GM12878 (cell line): ENCODE results near the gene RGL1. TPM values are rescaled to one million over a fixed set of nuclear protein-coding genes. Genes with fewer than 3 reads are reported as not detected.

Experiments
- ATAC-seq: fragments of 200-7000 bp; cut with Tn5 transposase; 3 replicates; pipeline ENCODE4 v1.9.1; 2020; ENCODE audit warnings: mild to moderate bottlenecking, moderate library complexity
- BruUV-seq: library from RNA; stranded (reverse); fragments of 400-500 nt; replicated peaks from 2 replicates; lab custom pipeline; 2021; lab: Mats Ljungman, UMichigan
- CTCF ChIA-PET: fragments of 300-600 bp; sonication (Branson Sonifier 250); formaldehyde crosslinking; extraction: SDS; loops from one replicate; lab custom pipeline; 2021; ENCODE audit warnings: inconsistent platforms; lab: Yijun Ruan, JAX
- POLR2A ChIA-PET: fragments of 350-600 bp; formaldehyde crosslinking; extraction: SDS; loops from one replicate; lab custom pipeline; 2021; ENCODE audit warnings: inconsistent platforms; lab: Charles Lee
- RAD21 ChIA-PET: fragments of 300-600 bp; sonication (Branson Sonifier 250); formaldehyde crosslinking; loops from one replicate; lab custom pipeline; 2023; ENCODE audit warnings: antibody characterized with exemption; ENCODE audit not compliant: unreplicated experiment; lab: Charles Lee
- SMC1A ChIA-PET: fragments of 300-600 bp; sonication (Branson Sonifier 250); formaldehyde crosslinking; loops from one replicate; lab custom pipeline; 2023; ENCODE audit not compliant: unreplicated experiment, uncharacterized antibody; lab: Charles Lee
- DNase-seq: peaks from one replicate; pipeline ENCODE4 v3.0.0-alpha.2; 2011; ENCODE audit warnings: low read depth, low spot score
- FAIRE-seq: peaks from 3 replicates; lab custom pipeline; 2011; peaks lifted over from hg19 to GRCh38; lab: Jason Lieb, UNC
- H2AFZ ChIP-seq: 2 replicates; pipeline ENCODE4 v1.6.0; 2011; ENCODE audit warnings: low read depth, low read length, control low read depth; ENCODE audit not compliant: control insufficient read depth
- H3K27ac ChIP-seq: 2 replicates; pipeline ENCODE4 v1.5.1; 2011; ENCODE audit warnings: control low read depth; ENCODE audit not compliant: control insufficient read depth, insufficient read depth
- H3K27me3 ChIP-seq, 2 experiments: replicated peaks in 1 of 2; 2 replicates each; pipeline versions ENCODE4 v1.6.0 to v1.6.1; 2011; ENCODE audit warnings: low read length in 1 of 2; ENCODE audit not compliant: control insufficient read depth in 2 of 2, insufficient read depth in 2 of 2
- H3K36me3 ChIP-seq, 2 experiments: 2 replicates each; pipeline ENCODE4 v1.5.1; 2011; ENCODE audit warnings: low read length in 1 of 2; ENCODE audit not compliant: control insufficient read depth in 2 of 2, insufficient read depth in 2 of 2
- H3K4me1 ChIP-seq: 2 replicates; pipeline ENCODE4 v1.6.1; 2011; ENCODE audit warnings: mild to moderate bottlenecking, low read length, moderate library complexity, mixed read lengths; ENCODE audit not compliant: control insufficient read depth, insufficient read depth
- H3K4me2 ChIP-seq: 2 replicates; pipeline ENCODE4 v1.6.0; 2011; ENCODE audit warnings: control low read depth; ENCODE audit not compliant: control insufficient read depth, insufficient read depth
- H3K4me3 ChIP-seq: fragments of 200-600 bp; sonication (generic); 2 replicates; pipeline ENCODE4 v1.5.1; 2016
- H3K79me2 ChIP-seq: 2 replicates; pipeline ENCODE4 v1.6.0; 2011; ENCODE audit warnings: low read length; ENCODE audit not compliant: control insufficient read depth, insufficient read depth
- H3K9ac ChIP-seq: 2 replicates; pipeline ENCODE4 v1.8.0; 2011; ENCODE audit warnings: low read length, control low read depth, mixed read lengths; ENCODE audit not compliant: control insufficient read depth, insufficient read depth
- H3K9me3 ChIP-seq: replicated peaks from 3 replicates; pipeline ENCODE4 v1.5.1; 2011; ENCODE audit warnings: mild to moderate bottlenecking, low read length; ENCODE audit not compliant: control insufficient read depth, insufficient read depth
- H4K20me1 ChIP-seq: 2 replicates; pipeline ENCODE4 v1.6.0; 2011; ENCODE audit not compliant: control insufficient read depth, insufficient read depth
- EP300 ChIP-seq, 2 experiments: fragments of 150-350 bp in 1 of 2; IDR thresholded peaks; 2 replicates each; pipeline ENCODE4 v1.6.1; 2011 to 2012; ENCODE audit warnings: low read depth in 2 of 2, low read length in 2 of 2, borderline replicate concordance in 1 of 2, improper control_type of control experiment in 1 of 2, inconsistent platforms in 1 of 2; ENCODE audit not compliant: control insufficient read depth in 1 of 2
- NFYB ChIP-seq: IDR thresholded peaks from 2 replicates; pipeline ENCODE4 v1.6.1; 2011; ENCODE audit warnings: low read depth, mild to moderate bottlenecking, low read length, improper control_type of control experiment, moderate library complexity; ENCODE audit not compliant: insufficient read depth
- PML ChIP-seq: IDR thresholded peaks from 2 replicates; pipeline ENCODE4 v1.6.1; 2012; ENCODE audit warnings: low read length, inconsistent platforms
- POLR2A ChIP-seq: IDR thresholded peaks from 2 replicates; pipeline ENCODE4 v1.6.1; 2011; ENCODE audit warnings: low read depth, mild to moderate bottlenecking, low read length
- ZBTB11 ChIP-seq: fragments of 450-650 bp; formaldehyde crosslinking; IDR thresholded peaks from 2 replicates; pipeline ENCODE4 v1.5.0; 2022; ENCODE audit warnings: mild to moderate bottlenecking, missing genetic modification characterization
- WGBS: methylation state at CpG from one replicate; pipeline ENCODE4 v1.1.6; 2016; ENCODE audit warnings: low lambda C conversion rate; ENCODE audit not compliant: insufficient replicate concordance, insufficient coverage; ENCODE audit errors: missing lambda C conversion rate; 5-methylcytosine and 5-hydroxymethylcytosine counted together
- in situ Hi-C: fragments of 300-500 bp; cut with MboI; formaldehyde crosslinking; loops from 9 replicates; pipeline ENCODE4 v1.14.3; 2018; ENCODE audit warnings: mixed read lengths
- intact Hi-C: fragments of 100-400 bp; cut with micrococcal nuclease; formaldehyde crosslinking; loops from one replicate; pipeline ENCODE4 v1.14.2; 2022; ENCODE audit not compliant: unreplicated experiment
- polyA plus RNA-seq, 11 experiments: library from polyadenylated mRNA; depleted of rRNA in 4 of 11; unstranded in 6 of 11; stranded (reverse) in 5 of 11; fragments of >200 nt; fragmentation: Nextera tagmentation in 4 of 11; fragmentation: Illumina TruSeq in 1 of 11; extraction: Ambion mirVana in 4 of 11; extraction: Trizol in 1 of 11; gene quantifications; 1 replicate in 1 of 11; 2 replicates in 10 of 11; pipeline versions ENCODE4 v1.2.1 to v1.2.3, GENCODE V29; 2011 to 2016; ENCODE audit warnings: inconsistent platforms in 2 of 11, missing spikeins in 2 of 11, low read depth in 1 of 11
- total RNA-seq, 4 experiments: library from RNA; depleted of rRNA in 3 of 4; stranded (reverse); fragments of >200 nt in 3 of 4; fragmentation: Illumina TruSeq in 1 of 4; extraction: Trizol in 1 of 4; gene quantifications; 2 replicates each; pipeline versions ENCODE4 v1.2.1 to v1.2.3, GENCODE V29; 2013 to 2021
- TF ChIP-seq, protein P1 (sequence below): fragments of 450-650 bp; IDR thresholded peaks from 2 replicates; pipeline ENCODE4 v1.6.1; 2016; ENCODE audit warnings: mild to moderate bottlenecking
- TF ChIP-seq, protein P2 (sequence below): IDR thresholded peaks from 2 replicates; pipeline ENCODE4 v1.6.1; 2011; ENCODE audit warnings: mild to moderate bottlenecking, low read depth, low read length, moderate library complexity; ENCODE audit not compliant: insufficient replicate concordance

The RGL1 gene
- total and polyA plus RNA-seq, 10 of the 15 experiments (the other 5 are each of a cell fraction or from before 2014, with no cell fraction given) = 8.1 to 25.0 (median 19.0) TPM

- intact Hi-C loops = no loop called here
- Histone ChIP-seq H3K9ac (no peak overlapping the region), H3K4me1 (peaks cover 38% of the 10 kb centered on the region), H4K20me1 (no peaks in the 10 kb centered on the region), H3K79me2 (peaks cover 2% of the 10 kb centered on the region; the same call in 1 of the 2 replicates), H3K36me3 (peaks cover 21 to 57% of the 10 kb centered on the region in 2 experiments)
- ChIA-PET RAD21 (interaction anchor here (0.8 kb wide), 1 partner anchor 223 kb away, joined by 3 read pairs; no protein-coding TSS in a partner anchor), POLR2A (interaction anchor here (1.2 to 1.8 kb wide), 2 partner anchors 9 to 19 kb away, joined by 3 to 5 read pairs; no protein-coding TSS in a partner anchor), SMC1A (interaction anchor here (1.0 to 2.8 kb wide), 5 partner anchors 10 to 253 kb away, joined by 3 to 13 read pairs (median 8); no protein-coding TSS in a partner anchor)
- DNase-seq = no peak
- in situ Hi-C loops = no loop called here
- no peak for TF ChIP-seq NFYB
- peak; percentile 19; the same call in 1 of the 2 replicates for TF ChIP-seq POLR2A
- TF ChIP-seq, all 136 proteins: peak for 1
- H2AFZ ChIP-seq = no peak overlapping the region
- no peak overlapping the region for H3K4me2 ChIP-seq
- BruUV-seq = no TSS peak
- no peaks in the 10 kb centered on the region for H3K9me3 ChIP-seq
- no peak for ATAC-seq
- CTCF ChIA-PET = interaction anchor here (0.9 to 1.4 kb wide), 3 partner anchors 8 to 253 kb away, joined by 4 to 7 read pairs (median 4); no protein-coding TSS in a partner anchor
- no peaks in the 10 kb centered on the region for H3K27me3 ChIP-seq
- no peak overlapping the region for H3K4me3 ChIP-seq
- FAIRE-seq = no peak
- 94% methylated on average over 4 of the region's 4 CpGs for WGBS
- H3K27ac ChIP-seq = no peak overlapping the region
Observed at GRCh38 chr1:183908079-183908478, 103.2 kb downstream of the RGL1 start.

GRCh38 chr1:183909672-183910071, 104.8 kb downstream of the RGL1 start:
- H2AFZ ChIP-seq = no peak overlapping the region
- 72% methylated on average over 7 of the region's 7 CpGs for WGBS
- ATAC-seq (no peak), DNase-seq (no peak), FAIRE-seq (no peak)
- CTCF ChIA-PET = interaction anchor here (1.0 to 4.0 kb wide), 2 partner anchors 12 to 254 kb away, joined by 5 to 36 read pairs; no protein-coding TSS in a partner anchor
- peak overlapping the region; percentile 100 for H3K27ac ChIP-seq
- H3K4me3 ChIP-seq = no peak overlapping the region
- in situ Hi-C loops = loop anchor here (5.0 kb wide), 1 partner anchor 257 kb away; the partner anchor contains the start of gene APOBEC4
- RAD21 ChIA-PET = interaction anchor here (1.0 to 8.8 kb wide), 4 partner anchors 12 to 256 kb away, joined by 4 to 299 read pairs (median 13); partner anchors contain the start of gene APOBEC4
- H3K27me3 ChIP-seq = no peaks in the 10 kb centered on the region
- peak overlapping the region; percentile 72; the same call in 1 of the 2 replicates for H3K9ac ChIP-seq
- SMC1A ChIA-PET = interaction anchor here (1.0 to 2.8 kb wide), 4 partner anchors 12 to 255 kb away, joined by 3 to 11 read pairs (median 7); no protein-coding TSS in a partner anchor
- no peaks in the 10 kb centered on the region for H4K20me1 ChIP-seq
- H3K4me1 ChIP-seq = peaks cover 45% of the 10 kb centered on the region
- TF ChIP-seq, protein P1, sequence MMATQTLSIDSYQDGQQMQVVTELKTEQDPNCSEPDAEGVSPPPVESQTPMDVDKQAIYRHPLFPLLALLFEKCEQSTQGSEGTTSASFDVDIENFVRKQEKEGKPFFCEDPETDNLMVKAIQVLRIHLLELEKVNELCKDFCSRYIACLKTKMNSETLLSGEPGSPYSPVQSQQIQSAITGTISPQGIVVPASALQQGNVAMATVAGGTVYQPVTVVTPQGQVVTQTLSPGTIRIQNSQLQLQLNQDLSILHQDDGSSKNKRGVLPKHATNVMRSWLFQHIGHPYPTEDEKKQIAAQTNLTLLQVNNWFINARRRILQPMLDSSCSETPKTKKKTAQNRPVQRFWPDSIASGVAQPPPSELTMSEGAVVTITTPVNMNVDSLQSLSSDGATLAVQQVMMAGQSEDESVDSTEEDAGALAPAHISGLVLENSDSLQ = no peak
- TF ChIP-seq EP300 (IDR thresholded peaks at IDR 0.05; ENCODE audit: borderline replicate concordance in 1 of 2, control insufficient read depth in 1 of 2, low read depth in 2 of 2, low read length in 2 of 2) (no peak), ZBTB11 (CRISPR knock-in tag) (no peak), PML (no peak)
- TF ChIP-seq, protein P2, sequence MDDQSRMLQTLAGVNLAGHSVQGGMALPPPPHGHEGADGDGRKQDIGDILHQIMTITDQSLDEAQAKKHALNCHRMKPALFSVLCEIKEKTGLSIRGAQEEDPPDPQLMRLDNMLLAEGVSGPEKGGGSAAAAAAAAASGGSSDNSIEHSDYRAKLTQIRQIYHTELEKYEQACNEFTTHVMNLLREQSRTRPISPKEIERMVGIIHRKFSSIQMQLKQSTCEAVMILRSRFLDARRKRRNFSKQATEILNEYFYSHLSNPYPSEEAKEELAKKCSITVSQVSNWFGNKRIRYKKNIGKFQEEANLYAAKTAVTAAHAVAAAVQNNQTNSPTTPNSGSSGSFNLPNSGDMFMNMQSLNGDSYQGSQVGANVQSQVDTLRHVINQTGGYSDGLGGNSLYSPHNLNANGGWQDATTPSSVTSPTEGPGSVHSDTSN = no peak
- no TSS peak for BruUV-seq
- POLR2A ChIA-PET = no interaction called here
- no peaks in the 10 kb centered on the region for H3K9me3 ChIP-seq
- intact Hi-C loops = loop anchor here (2.0 to 10.0 kb wide), 4 partner anchors 103 to 437 kb away; partner anchors contain the start of genes ARPC5 and SMG7
- H3K36me3 ChIP-seq = peaks cover 22 to 65% of the 10 kb centered on the region in 2 experiments
- peak overlapping the region; percentile 36; the same call in 1 of the 2 replicates for H3K4me2 ChIP-seq
- peaks cover 4% of the 10 kb centered on the region; the same call in 1 of the 2 replicates for H3K79me2 ChIP-seq
